Keratinocyte (primary cell): ENCODE results near the gene FST. TPM values are rescaled to one million over a fixed set of nuclear protein-coding genes. Genes with fewer than 3 reads are reported as not detected.

ENCODE experiments used
- DNase-seq: peaks from one replicate; pipeline ENCODE4 v3.0.0-alpha.2; 2011; ENCODE audit warnings: low read depth, missing footprints, low spot score
- FAIRE-seq: peaks from 2 replicates; lab custom pipeline; 2011; peaks lifted over from hg19 to GRCh38; lab: Jason Lieb, UNC
- H2AFZ ChIP-seq: 2 replicates; pipeline ENCODE4 v1.6.0; 2012; ENCODE audit warnings: low read length, control low read depth, inconsistent platforms; ENCODE audit not compliant: control insufficient read depth
- H3K27ac ChIP-seq: 2 replicates; pipeline ENCODE4 v1.5.1; 2011; ENCODE audit warnings: low read length; ENCODE audit not compliant: control insufficient read depth, insufficient read depth
- H3K27me3 ChIP-seq: 3 replicates; pipeline ENCODE4 v1.6.0; 2011; ENCODE audit warnings: low read length; ENCODE audit not compliant: control insufficient read depth, insufficient read depth; ENCODE audit errors: extremely low read depth
- H3K36me3 ChIP-seq, 2 experiments: 2 replicates in 1 of 2; 3 replicates in 1 of 2; pipeline ENCODE4 v1.5.1; 2011; ENCODE audit warnings: low read length in 2 of 2, mild to moderate bottlenecking in 1 of 2; ENCODE audit not compliant: control insufficient read depth in 2 of 2, insufficient read depth in 2 of 2; ENCODE audit errors: extremely low read depth in 1 of 2
- H3K4me1 ChIP-seq: 3 replicates; pipeline ENCODE4 v1.5.1; 2011; ENCODE audit warnings: low read length; ENCODE audit not compliant: control insufficient read depth, insufficient read depth; ENCODE audit errors: extremely low read depth
- H3K4me2 ChIP-seq: 3 replicates; pipeline ENCODE4 v1.6.0; 2011; ENCODE audit warnings: low read depth, low read length; ENCODE audit not compliant: control insufficient read depth, insufficient read depth; ENCODE audit errors: extremely low read depth
- H3K4me3 ChIP-seq, 3 experiments: fragments of 200-600 bp in 1 of 3; sonication (generic) in 1 of 3; 2 replicates in 2 of 3; 3 replicates in 1 of 3; pipeline ENCODE4 v1.5.1; 2011 to 2016; ENCODE audit warnings: low read length in 3 of 3, mild to moderate bottlenecking in 3 of 3, control low read depth in 2 of 3, inconsistent platforms in 1 of 3, low read depth in 1 of 3, mixed read lengths in 1 of 3, mixed run types in 1 of 3, moderate library complexity in 1 of 3; ENCODE audit not compliant: control insufficient read depth in 2 of 3, insufficient read depth in 2 of 3; ENCODE audit errors: extremely low read depth in 1 of 3
- H3K79me2 ChIP-seq: 2 replicates; pipeline ENCODE4 v1.6.0; 2012; ENCODE audit warnings: low read length; ENCODE audit not compliant: control insufficient read depth, insufficient read depth
- H3K9ac ChIP-seq: 3 replicates; pipeline ENCODE4 v1.6.0; 2011; ENCODE audit warnings: low read length; ENCODE audit not compliant: control insufficient read depth, insufficient read depth; ENCODE audit errors: extremely low read depth
- H3K9me1 ChIP-seq: 3 replicates; pipeline ENCODE4 v1.6.0; 2011; ENCODE audit warnings: low read length; ENCODE audit not compliant: control insufficient read depth, insufficient read depth; ENCODE audit errors: extremely low read depth
- H3K9me3 ChIP-seq: 2 replicates; pipeline ENCODE4 v1.5.1; 2012; ENCODE audit warnings: low read depth, low read length; ENCODE audit not compliant: control insufficient read depth
- H4K20me1 ChIP-seq: 3 replicates; pipeline ENCODE4 v1.6.0; 2011; ENCODE audit warnings: low read length; ENCODE audit not compliant: control insufficient read depth, insufficient read depth; ENCODE audit errors: extremely low read depth
- CTCF ChIP-seq, 3 experiments: IDR thresholded peaks in 1 of 3; conservative IDR thresholded peaks in 1 of 3; optimal IDR thresholded peaks in 1 of 3; 2 replicates in 2 of 3; 3 replicates in 1 of 3; pipeline versions ENCODE3 to v1.5.1; 2011; ENCODE audit warnings: low read length in 3 of 3, mild to moderate bottlenecking in 3 of 3, moderate library complexity in 2 of 3, control low read depth in 1 of 3, inconsistent platforms in 1 of 3; ENCODE audit not compliant: insufficient read depth in 2 of 3; ENCODE audit errors: extremely low read depth in 1 of 3
- EZH2 ChIP-seq: IDR thresholded peaks from one replicate; pipeline ENCODE4 v1.6.1; 2012; ENCODE audit warnings: inconsistent platforms, mild to moderate bottlenecking, low read length, moderate library complexity
- dilution Hi-C: fragments of 300-500 bp; cut with MboI; formaldehyde crosslinking; loops from one replicate; pipeline ENCODE4 v1.7.0; 2020; ENCODE audit warnings: low sequenced_read_pairs; ENCODE audit not compliant: extremely low pct_ligation_motif_present
- polyA plus RNA-seq, 5 experiments: library from polyadenylated mRNA; depleted of rRNA in 3 of 5; stranded (reverse) in 3 of 5; stranded (forward) in 1 of 5; unstranded in 1 of 5; fragments of >200 nt; gene quantifications; 1 replicate in 1 of 5; 2 replicates in 3 of 5; 3 replicates in 1 of 5; pipeline versions ENCODE4 v1.2.1 to v1.2.3, GENCODE V29; 2011 to 2012; ENCODE audit warnings: missing spikeins in 2 of 5, low read depth in 1 of 5, low replicate concordance in 1 of 5

Gene FST
- polyA plus RNA-seq, 1 donor (not counting 4 experiments of a cell fraction or from before 2014, with no cell fraction given), result 276 TPM

GRCh38 chr5:53515988-53516387 lies 35.6 kb downstream of the FST start:
- H3K4me1 ChIP-seq, result peaks cover 9% of the 10 kb centered on the region
- no peak for TF ChIP-seq CTCF (optimal IDR thresholded peaks at IDR 0.05 in 1 of 3, IDR thresholded peaks at IDR 0.05 in 1 of 3, conservative IDR thresholded peaks at IDR 0.05 in 1 of 3; ENCODE audit: extremely low read depth in 1 of 3, insufficient read depth in 2 of 3, low read length in 3 of 3)
- TF ChIP-seq EZH2, result no peak
- no peak overlapping the region for H3K4me3 ChIP-seq
- H3K36me3 ChIP-seq, result no peaks in the 10 kb centered on the region
- H4K20me1 ChIP-seq, result no peaks in the 10 kb centered on the region
- no peak for FAIRE-seq
- H3K27me3 ChIP-seq, result no peaks in the 10 kb centered on the region
- no peak overlapping the region for H3K9ac ChIP-seq
- H3K27ac ChIP-seq, result no peak overlapping the region
- no peak overlapping the region for H2AFZ ChIP-seq
- dilution Hi-C loops, result no loop called here
- no peak overlapping the region for H3K4me2 ChIP-seq
- DNase-seq, result no peak
- H3K9me3 ChIP-seq, result no peaks in the 10 kb centered on the region
- no peaks in the 10 kb centered on the region for H3K79me2 ChIP-seq
- H3K9me1 ChIP-seq, result no peaks in the 10 kb centered on the region

GRCh38 chr5:53520813-53521212 lies 40.4 kb downstream of the FST start:
- FAIRE-seq (no peak), DNase-seq (no peak)
- Histone ChIP-seq H3K9ac (no peak overlapping the region), H3K4me2 (no peak overlapping the region), H4K20me1 (no peaks in the 10 kb centered on the region), H2AFZ (no peak overlapping the region), H3K79me2 (no peaks in the 10 kb centered on the region), H3K9me3 (no peaks in the 10 kb centered on the region), H3K27me3 (no peaks in the 10 kb centered on the region), H3K27ac (no peak overlapping the region), H3K36me3 (no peaks in the 10 kb centered on the region), H3K4me1 (no peaks in the 10 kb centered on the region), H3K9me1 (no peaks in the 10 kb centered on the region), H3K4me3 (no peak overlapping the region)
- dilution Hi-C loops, result no loop called here
- TF ChIP-seq CTCF (optimal IDR thresholded peaks at IDR 0.05 in 1 of 3, IDR thresholded peaks at IDR 0.05 in 1 of 3, conservative IDR thresholded peaks at IDR 0.05 in 1 of 3; ENCODE audit: extremely low read depth in 1 of 3, insufficient read depth in 2 of 3, low read length in 3 of 3), result no peak
- TF ChIP-seq EZH2, result no peak

Other genes starting within 250 kb of the FST start
- 69.3 to 118 TPM (median 102 TPM) in 3 replicates for gene NDUFS4, start 80.0 kb downstream of the FST start, polyA plus RNA-seq